PC-9 (cell line): ENCODE measurements around the gene ZSCAN5B. TPM values are rescaled to one million over a fixed set of nuclear protein-coding genes. Genes with fewer than 3 reads are reported as not detected.
A peak's percentile ranks its signal among the peaks of the same experiment; 100 is the strongest.
"Not testable (repeated sequence)": the region's sequence is repeated elsewhere in the genome, so short reads cannot be mapped to it uniquely, and the experiment has no call there.

Experiments
- BruUV-seq: library from RNA; stranded (reverse); fragments of 400-500 nt; replicated peaks from 2 replicates; lab custom pipeline; 2021; lab: Mats Ljungman, UMichigan
- CTCF ChIA-PET: fragments of 300-600 bp; sonication (Branson Sonifier 250); formaldehyde crosslinking; loops from one replicate; lab custom pipeline; 2022; ENCODE audit warnings: antibody characterized with exemption; lab: Charles Lee
- POLR2A ChIA-PET: fragments of 300-600 bp; sonication (Branson Sonifier 250); formaldehyde crosslinking; loops from one replicate; lab custom pipeline; 2022; ENCODE audit warnings: antibody characterized with exemption; ENCODE audit not compliant: unreplicated experiment; lab: Charles Lee
- DNase-seq, 2 experiments: peaks; one replicate each; pipeline versions ENCODE4 v3.0.0 to v3.0.0-alpha.2; 2015 to 2022; ENCODE audit warnings: mixed read lengths in 1 of 2
- H2AFZ ChIP-seq: fragments of 200-600 bp; sonication (generic); 2 replicates; pipeline ENCODE4 v1.8.1; 2017; ENCODE audit warnings: antibody characterized with exemption
- H3F3A ChIP-seq: fragments of 200-600 bp; sonication (generic); 2 replicates; pipeline ENCODE4 v1.8.1; 2017; ENCODE audit warnings: antibody characterized with exemption, mild to moderate bottlenecking, low read depth; ENCODE audit not compliant: insufficient read depth
- H3K27ac ChIP-seq: fragments of 200-600 bp; sonication (generic); 2 replicates; pipeline ENCODE4 v1.6.1; 2016; ENCODE audit warnings: mixed run types
- H3K27me3 ChIP-seq: fragments of 200-600 bp; sonication (generic); 2 replicates; pipeline ENCODE4 v1.6.1; 2016; ENCODE audit warnings: low read depth, mixed run types; ENCODE audit not compliant: insufficient read depth
- H3K36me3 ChIP-seq: fragments of 200-600 bp; sonication (generic); 2 replicates; pipeline ENCODE4 v1.6.1; 2016; ENCODE audit warnings: low read depth, mixed run types
- H3K4me1 ChIP-seq: fragments of 200-600 bp; sonication (generic); replicated peaks from 2 replicates; pipeline ENCODE4 v1.6.1; 2016; ENCODE audit warnings: mixed run types; ENCODE audit not compliant: insufficient read depth
- H3K4me2 ChIP-seq: fragments of 200-600 bp; sonication (generic); 2 replicates; pipeline ENCODE4 v1.6.1; 2017; ENCODE audit warnings: mixed run types
- H3K4me3 ChIP-seq: fragments of 200-600 bp; sonication (generic); 2 replicates; pipeline ENCODE4 v1.6.1; 2016; ENCODE audit warnings: mixed run types
- H3K79me2 ChIP-seq: fragments of 200-600 bp; sonication (generic); 2 replicates; pipeline ENCODE4 v1.6.1; 2017; ENCODE audit warnings: low read depth, mixed run types
- H3K9me2 ChIP-seq: fragments of 200-600 bp; sonication (generic); 2 replicates; pipeline ENCODE4 v1.8.1; 2017; ENCODE audit warnings: mild to moderate bottlenecking; ENCODE audit not compliant: insufficient read depth
- H3K9me3 ChIP-seq: fragments of 200-600 bp; sonication (generic); 2 replicates; pipeline ENCODE4 v1.8.1; 2016; ENCODE audit warnings: low read depth; ENCODE audit not compliant: insufficient read depth
- H4K20me1 ChIP-seq: fragments of 200-600 bp; sonication (generic); 2 replicates; pipeline ENCODE4 v1.8.1; 2017; ENCODE audit not compliant: insufficient read depth
- CTCF ChIP-seq: fragments of 200-600 bp; sonication (generic); conservative IDR thresholded peaks from 2 replicates; pipeline ENCODE4 v1.6.1; 2017; ENCODE audit warnings: mixed run types, antibody characterized with exemption, mild to moderate bottlenecking, moderate library complexity
- EZH2 ChIP-seq: fragments of 200-600 bp; sonication (generic); IDR thresholded peaks from 2 replicates; pipeline ENCODE4 v1.8.0; 2017; ENCODE audit warnings: antibody characterized with exemption, low read depth
- intact Hi-C: fragments of 100-400 bp; cut with micrococcal nuclease; formaldehyde crosslinking; loops from one replicate; pipeline ENCODE4 v1.10.0; 2022; ENCODE audit not compliant: unreplicated experiment
- total RNA-seq: library from RNA; stranded (reverse); gene quantifications from 2 replicates; pipeline ENCODE4 v1.2.3, GENCODE V29; 2021

ZSCAN5B gene
- total RNA-seq, 1 experiment from 2014 or later = not detected

GRCh38 chr19:56209091-56209490, 11.5 kb upstream of the ZSCAN5B start:
- Histone ChIP-seq H4K20me1 (no peaks in the 10 kb centered on the region), H3K36me3 (no peaks in the 10 kb centered on the region), H3K9me3 (no peaks in the 10 kb centered on the region), H3K9me2 (no peaks in the 10 kb centered on the region), H3K4me1 (no peaks in the 10 kb centered on the region), H3K79me2 (no peaks in the 10 kb centered on the region), H3K27ac (no peak overlapping the region), H2AFZ (no peak overlapping the region), H3K4me2 (no peak overlapping the region), H3K27me3 (peaks cover 82% of the 10 kb centered on the region), H3F3A (no peaks in the 10 kb centered on the region), H3K4me3 (no peak overlapping the region)
- TF ChIP-seq CTCF = no peak
- TF ChIP-seq EZH2 = no peak
- BruUV-seq = no TSS peak
- no peak for DNase-seq
- POLR2A ChIA-PET = no interaction called here
- intact Hi-C loops = no loop called here
- CTCF ChIA-PET = no interaction called here

- H3K36me3 ChIP-seq, POLR2A ChIA-PET, CTCF ChIA-PET: not testable (repeated sequence)
Observed at GRCh38 chr19:56207581-56207980, 10.0 kb upstream of the ZSCAN5B start.

DNA sequence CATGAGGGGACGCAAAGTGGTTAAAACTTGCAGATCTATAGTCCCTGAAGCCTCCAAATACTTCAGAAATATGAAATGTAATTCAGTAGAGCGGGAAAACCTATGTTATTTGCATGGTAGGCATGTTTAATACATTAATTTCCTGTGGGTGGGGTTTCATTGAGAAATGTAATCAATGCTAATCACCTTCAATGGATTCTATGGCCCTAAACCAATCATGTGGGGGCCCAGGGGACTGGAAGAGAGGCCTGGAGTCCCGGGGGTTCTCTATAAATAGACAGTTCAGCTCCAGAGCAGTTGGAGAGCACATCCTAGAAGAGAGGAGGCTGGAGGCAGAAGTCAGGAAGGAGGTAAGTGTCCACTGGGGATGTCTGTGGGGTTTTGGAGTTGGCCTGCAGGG, 4.4 kb upstream of the ZSCAN5B start, which contains the start of gene ZSCAN5C:
ZSCAN5C (plus strand) TSS at position 301 of the 400 bp plus-strand sequence. CDS start 3,641 bp downstream, outside the sequence.
- H3K4me2 ChIP-seq = no peak within 1 kb of the TSS
- intact Hi-C loops = no loop called here
- H4K20me1 ChIP-seq = 0 out of 2 replicates have a peak, but pooled peaks cover 4% of the 10 kb centered on the region
- H3K36me3 ChIP-seq = no peaks in the 10 kb centered on the region
- CTCF ChIA-PET = no interaction called here
- no peaks in the 10 kb centered on the region for H3K9me2 ChIP-seq
- TF ChIP-seq CTCF (no peak), EZH2 (no peak)
- BruUV-seq = no TSS peak
- no peak within 1 kb of the TSS for H2AFZ ChIP-seq
- no peaks in the 10 kb centered on the region for H3K9me3 ChIP-seq
- H3K4me3 ChIP-seq = no peak within 1 kb of the TSS
- no peaks in the 10 kb centered on the region for H3K79me2 ChIP-seq
- no peaks in the 10 kb centered on the region for H3K4me1 ChIP-seq
- H3K27ac ChIP-seq = no peak within 1 kb of the TSS
- POLR2A ChIA-PET = no interaction called here
- peaks cover 84% of the 10 kb centered on the region for H3K27me3 ChIP-seq
- no peak for DNase-seq
- no peaks in the 10 kb centered on the region for H3F3A ChIP-seq

More at GRCh38 chr19:56207581-56207980, 10.0 kb upstream of the ZSCAN5B start:
- H3K9me2 ChIP-seq, H3K9me3 ChIP-seq, intact Hi-C loops, H3K79me2 ChIP-seq, BruUV-seq, DNase-seq, H3K4me2 ChIP-seq, H3K27ac ChIP-seq, H3F3A ChIP-seq, H4K20me1 ChIP-seq, H3K4me3 ChIP-seq, H2AFZ ChIP-seq, H3K4me1 ChIP-seq: not testable (repeated sequence)
- peaks cover 82% of the 10 kb centered on the region for H3K27me3 ChIP-seq

DNA sequence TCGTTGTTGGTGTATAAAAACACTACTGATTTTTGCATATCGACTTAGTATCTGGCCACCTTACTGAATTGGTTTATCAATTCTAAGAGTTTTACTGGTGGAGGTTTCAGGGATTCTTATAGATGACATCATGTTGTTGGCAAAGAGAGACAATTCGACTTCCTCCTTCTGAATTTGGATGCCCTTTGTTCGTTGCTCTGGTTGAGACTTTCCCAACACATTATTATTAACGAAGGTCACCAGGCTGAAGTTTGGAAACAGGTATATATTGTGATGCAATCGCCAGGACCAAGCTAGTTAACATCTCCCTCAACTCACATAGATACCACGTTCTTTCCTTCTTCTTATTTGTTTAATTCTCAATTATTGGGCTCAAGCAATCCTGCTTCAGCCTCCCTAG, 2.1 kb upstream of the ZSCAN5B start:
- no TSS peak for BruUV-seq
- 0 out of 2 replicates have a peak, but pooled peaks cover 4% of the 10 kb centered on the region for H4K20me1 ChIP-seq
- H3K27ac ChIP-seq = no peak overlapping the region
- peak in 1 of 2 experiments; percentile 50 for DNase-seq
- no peaks in the 10 kb centered on the region for H3F3A ChIP-seq
- H3K79me2 ChIP-seq = no peaks in the 10 kb centered on the region
- peaks cover 89% of the 10 kb centered on the region for H3K27me3 ChIP-seq
- H3K4me2 ChIP-seq = no peak overlapping the region
- H3K4me1 ChIP-seq = no peaks in the 10 kb centered on the region
- ChIA-PET POLR2A (no interaction called here), CTCF (no interaction called here)
- no peaks in the 10 kb centered on the region for H3K9me2 ChIP-seq
- no peak overlapping the region for H2AFZ ChIP-seq
- intact Hi-C loops = no loop called here
- no peaks in the 10 kb centered on the region for H3K9me3 ChIP-seq
- H3K36me3 ChIP-seq = no peaks in the 10 kb centered on the region
- H3K4me3 ChIP-seq = no peak overlapping the region
- TF ChIP-seq CTCF = no peak
- TF ChIP-seq EZH2 = no peak
